GM20000 (cell line): ENCODE measurements around the gene FRYL.

Source experiments
- DNase-seq: peaks from one replicate; pipeline ENCODE4 v3.0.0; 2012; ENCODE audit warnings: low spot score
- CTCF ChIP-seq: IDR thresholded peaks from 2 replicates; pipeline ENCODE4 v1.5.1; 2012; ENCODE audit warnings: mild to moderate bottlenecking, control low read depth; ENCODE audit errors: extremely low read depth, missing control alignments

The FRYL gene

GRCh38 chr4:48635310-48635709 lies 144.8 kb downstream of the FRYL start:
- no peak for DNase-seq
- TF ChIP-seq CTCF = no peak

GRCh38 chr4:48634688-48635308 lies 145.3 kb downstream of the FRYL start:
- DNase-seq = no peak
- no peak for TF ChIP-seq CTCF

GRCh38 chr4:48633657-48634056 lies 146.4 kb downstream of the FRYL start:
- no peak for DNase-seq
- no peak for TF ChIP-seq CTCF

GRCh38 chr4:48629458-48629857 lies 150.6 kb downstream of the FRYL start:
- no peak for TF ChIP-seq CTCF
- no peak for DNase-seq

GRCh38 chr4:48623182-48623780 lies 156.8 kb downstream of the FRYL start:
- TF ChIP-seq CTCF = no peak
- DNase-seq = no peak

GRCh38 chr4:48620831-48621230 lies 159.2 kb downstream of the FRYL start:
- DNase-seq = no peak
- TF ChIP-seq CTCF = no peak

- no peak for TF ChIP-seq CTCF
- no peak for DNase-seq
Measured at GRCh38 chr4:48620093-48620492, 160.0 kb downstream of the FRYL start.
